ENCODE measurements around the gene PPIP5K2.
A peak's percentile ranks its signal among the peaks of the same experiment; 100 is the strongest.
"Not testable (repeated sequence)": the region's sequence is repeated elsewhere in the genome, so short reads cannot be mapped to it uniquely, and the experiment has no call there.

The PPIP5K2 gene

DNA sequence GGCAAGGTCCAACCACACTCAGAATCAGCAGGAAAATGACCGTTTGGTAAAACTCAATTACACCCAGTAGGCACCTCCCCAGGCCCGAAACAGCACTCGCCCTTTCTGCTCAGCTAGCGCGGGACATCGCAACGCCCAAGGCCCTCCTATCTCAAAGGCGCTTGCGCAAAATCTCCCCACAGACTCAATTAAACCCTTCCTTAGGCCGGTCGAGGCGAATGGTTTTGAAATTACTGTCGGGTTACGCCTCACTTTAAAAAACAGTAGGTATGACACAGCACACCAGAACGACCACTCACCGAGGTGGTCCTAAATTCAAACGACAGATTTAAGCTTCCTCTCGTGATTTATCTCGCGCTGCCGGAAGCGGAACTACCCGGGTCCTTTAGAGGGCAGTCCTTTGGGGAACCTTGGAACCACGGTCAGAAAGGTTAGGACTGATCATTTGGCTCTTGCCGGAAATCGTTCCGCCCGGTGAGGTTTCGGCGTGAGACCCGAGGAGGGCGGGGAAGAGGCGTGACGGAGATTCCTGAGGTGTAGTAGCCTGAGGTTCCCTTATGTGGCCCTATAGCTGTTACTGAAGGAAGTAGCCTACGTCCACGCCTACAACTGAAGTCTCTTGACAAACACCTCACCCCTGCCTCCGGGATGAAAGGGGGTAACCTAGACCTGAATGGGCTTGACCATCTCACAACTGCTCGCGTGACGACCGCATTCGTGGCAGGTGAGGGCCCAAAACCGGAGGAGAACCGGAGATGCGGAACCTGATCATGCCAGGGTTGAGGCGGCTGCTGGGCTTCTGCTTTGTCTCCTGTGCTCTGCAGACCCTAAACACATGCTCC is at the start of gene PPIP5K2, which contains the start of gene GIN1:
PPIP5K2 (plus strand) TSS at position 537 of the 842 bp plus-strand sequence. CDS start 9,289 bp downstream, outside the sequence.
GIN1 (minus strand) TSS at position 374 of the 842 bp plus-strand sequence. CDS start 11,431 bp downstream, outside the sequence.
- peaks cover 8% of the 10 kb centered on the region for H3K36me3 Mint-ChIP-seq
- peak within 1 kb of the TSS; percentile 95 for H3K4me3 Mint-ChIP-seq
- no peaks in the 10 kb centered on the region for H3K9me3 Mint-ChIP-seq
- H3K27ac Mint-ChIP-seq: peak within 1 kb of the TSS; percentile 98
- H3K4me1 Mint-ChIP-seq: peaks cover 30% of the 10 kb centered on the region
- DNase-seq (ENCODE audit: low spot score in 2 of 2) (peak; percentile 97 to 98), ATAC-seq (ENCODE audit: low read depth) (peak; percentile 87)
- H3K27me3 Mint-ChIP-seq: no peaks in the 10 kb centered on the region

DNA sequence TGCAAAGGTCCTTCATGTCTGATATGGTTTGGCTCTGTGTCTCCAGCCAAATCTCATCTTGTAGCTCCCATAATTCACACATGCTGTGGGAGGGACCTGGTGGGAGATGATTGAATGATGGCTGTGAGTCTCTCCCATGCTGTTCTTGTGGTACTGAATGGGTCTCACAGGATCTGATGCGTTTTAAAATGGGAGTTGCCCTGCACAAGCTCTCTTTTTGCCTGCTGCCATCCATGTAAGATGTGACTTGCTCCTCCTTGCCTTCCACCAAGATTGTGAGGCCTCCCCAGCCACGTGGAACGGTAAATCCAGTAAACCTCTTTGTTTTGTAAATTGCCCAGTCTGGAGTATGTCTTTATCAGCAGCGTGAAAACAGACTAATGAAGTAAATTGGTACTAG is 46.6 kb upstream of the PPIP5K2 start:
- not testable (repeated sequence) for H3K27me3 Mint-ChIP-seq; H3K4me3 Mint-ChIP-seq; H3K36me3 Mint-ChIP-seq; DNase-seq (ENCODE audit: low spot score in 2 of 2); H3K4me1 Mint-ChIP-seq; ATAC-seq (ENCODE audit: low read depth); H3K27ac Mint-ChIP-seq
- peaks cover 23% of the 10 kb centered on the region for H3K9me3 Mint-ChIP-seq

DNA sequence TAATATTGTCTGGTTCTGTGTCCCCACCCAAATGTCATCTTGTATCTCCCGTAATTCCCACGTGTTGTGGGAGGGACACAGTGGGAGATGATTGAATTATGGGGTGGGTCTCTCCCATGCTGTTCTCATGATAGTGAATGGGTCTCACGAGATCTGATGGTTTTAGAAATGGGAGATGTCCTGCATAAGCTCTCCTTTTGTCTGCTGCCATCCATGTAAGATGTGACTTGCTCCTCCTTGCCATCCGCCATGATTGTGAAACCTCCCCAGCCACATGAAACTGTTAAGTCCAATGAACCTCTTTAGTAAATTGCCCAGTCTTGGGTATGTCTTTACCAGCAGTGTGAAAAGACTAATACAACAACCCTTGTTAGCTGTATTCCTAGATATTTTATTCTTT is 44.7 kb upstream of the PPIP5K2 start:
- DNase-seq (ENCODE audit: low spot score in 2 of 2): no peak
- H3K27me3 Mint-ChIP-seq: no peaks in the 10 kb centered on the region
- no peaks in the 10 kb centered on the region for H3K4me1 Mint-ChIP-seq
- H3K4me3 Mint-ChIP-seq: no peak overlapping the region
- H3K9me3 Mint-ChIP-seq: peaks cover 28% of the 10 kb centered on the region
- H3K27ac Mint-ChIP-seq: no peak overlapping the region
- H3K36me3 Mint-ChIP-seq: peaks cover 5% of the 10 kb centered on the region
- ATAC-seq (ENCODE audit: low read depth): no peak

DNA sequence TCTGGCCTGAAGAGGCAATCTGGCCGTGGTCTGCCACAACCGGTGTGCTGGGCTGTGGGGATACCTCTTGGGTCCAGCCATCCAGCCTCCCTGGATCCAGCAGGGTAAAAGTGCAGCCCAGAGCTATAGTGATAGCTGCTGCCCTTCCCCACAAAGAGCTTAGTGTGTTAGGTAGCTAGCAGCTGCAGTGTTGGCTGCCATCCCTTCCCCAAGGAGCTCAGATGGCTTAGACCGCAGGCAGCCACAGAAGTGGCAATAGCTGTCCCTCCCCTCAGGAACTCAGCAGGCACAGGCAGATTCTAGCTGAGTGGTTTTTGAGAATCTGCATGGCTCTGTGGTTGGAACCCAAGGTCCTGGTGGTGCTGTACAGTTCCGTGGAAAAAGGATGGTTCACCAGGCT is 40.3 kb upstream of the PPIP5K2 start:
- Mint-ChIP-seq H3K36me3 (peaks cover 10% of the 10 kb centered on the region), H3K27me3 (no peaks in the 10 kb centered on the region), H3K27ac (no peak overlapping the region), H3K4me1 (no peaks in the 10 kb centered on the region), H3K4me3 (no peak overlapping the region), H3K9me3 (peaks cover 42% of the 10 kb centered on the region)
- ATAC-seq (ENCODE audit: low read depth): no peak
- DNase-seq (ENCODE audit: low spot score in 2 of 2): no peak

DNA sequence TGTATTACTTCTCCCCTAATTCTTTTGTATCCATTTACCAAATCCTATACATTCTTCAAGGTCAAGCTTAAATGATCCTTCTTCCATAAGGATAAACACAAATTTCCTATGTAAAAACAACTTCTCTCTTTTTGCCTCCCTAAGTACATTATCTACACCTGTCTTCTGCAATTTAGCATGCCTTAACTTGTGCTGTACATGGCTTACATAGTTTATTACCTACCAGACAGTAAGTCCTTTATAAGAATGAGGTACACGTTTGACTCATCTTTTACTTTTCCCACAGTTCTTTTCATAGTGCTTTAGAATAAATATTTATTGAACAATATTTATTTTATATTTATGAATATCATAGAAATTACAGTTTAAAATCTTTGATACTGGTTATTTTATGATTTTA is 33.6 kb upstream of the PPIP5K2 start:
- no peak for DNase-seq (ENCODE audit: low spot score in 2 of 2)
- H3K9me3 Mint-ChIP-seq: peaks cover 28% of the 10 kb centered on the region
- no peak overlapping the region for H3K27ac Mint-ChIP-seq
- peaks cover 42% of the 10 kb centered on the region for H3K36me3 Mint-ChIP-seq
- no peak for ATAC-seq (ENCODE audit: low read depth)
- H3K4me1 Mint-ChIP-seq: no peaks in the 10 kb centered on the region
- no peaks in the 10 kb centered on the region for H3K27me3 Mint-ChIP-seq
- no peak overlapping the region for H3K4me3 Mint-ChIP-seq

DNA sequence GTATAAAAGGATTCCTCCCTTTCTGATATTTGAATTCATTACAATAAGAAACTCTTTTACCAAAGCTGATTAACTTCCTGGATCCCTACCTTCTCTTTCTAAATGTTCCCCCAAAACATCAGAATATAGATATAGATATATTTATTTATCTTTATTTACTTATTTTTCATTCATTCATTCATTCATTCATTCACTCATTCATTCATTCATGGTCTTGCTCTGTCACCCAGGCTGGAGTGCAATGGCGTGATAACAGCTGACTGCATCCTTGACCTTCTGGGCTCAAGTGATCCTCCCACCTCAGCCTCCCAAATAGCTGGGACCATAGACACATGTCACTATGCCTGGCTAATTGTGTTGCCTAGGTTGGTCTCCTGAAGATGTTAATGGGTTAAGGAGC is 30.8 kb upstream of the PPIP5K2 start:
- Mint-ChIP-seq H3K4me3 (no peak overlapping the region), H3K27me3 (no peaks in the 10 kb centered on the region), H3K27ac (no peak overlapping the region), H3K36me3 (peaks cover 47% of the 10 kb centered on the region), H3K4me1 (no peaks in the 10 kb centered on the region), H3K9me3 (peaks cover 10% of the 10 kb centered on the region)
- DNase-seq (ENCODE audit: low spot score in 2 of 2) (no peak), ATAC-seq (ENCODE audit: low read depth) (no peak)

DNA sequence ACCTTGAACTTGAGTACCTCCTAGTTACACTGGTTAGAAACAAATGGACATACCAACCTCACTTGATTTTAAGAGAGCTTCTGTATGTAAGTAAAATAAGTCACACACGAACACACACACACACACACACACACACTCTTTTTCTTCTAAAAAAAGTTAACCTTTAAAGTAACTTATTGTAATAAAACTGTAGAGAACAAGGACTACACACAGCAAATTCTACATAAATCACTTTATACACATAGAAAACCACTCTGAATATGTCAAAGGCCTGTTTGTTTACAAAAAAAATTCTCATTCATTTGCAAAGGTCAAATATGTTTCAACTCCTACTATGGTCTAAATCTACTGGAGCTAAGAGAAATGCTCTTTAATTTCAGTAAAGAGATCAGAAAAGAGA is 29.3 kb upstream of the PPIP5K2 start:
- H3K4me3 Mint-ChIP-seq: no peak overlapping the region
- ATAC-seq (ENCODE audit: low read depth) (no peak), DNase-seq (ENCODE audit: low spot score in 2 of 2) (no peak)
- H3K36me3 Mint-ChIP-seq: peaks cover 43% of the 10 kb centered on the region
- no peaks in the 10 kb centered on the region for H3K4me1 Mint-ChIP-seq
- H3K27me3 Mint-ChIP-seq: no peaks in the 10 kb centered on the region
- H3K27ac Mint-ChIP-seq: no peak overlapping the region
- H3K9me3 Mint-ChIP-seq: peaks cover 6% of the 10 kb centered on the region

DNA sequence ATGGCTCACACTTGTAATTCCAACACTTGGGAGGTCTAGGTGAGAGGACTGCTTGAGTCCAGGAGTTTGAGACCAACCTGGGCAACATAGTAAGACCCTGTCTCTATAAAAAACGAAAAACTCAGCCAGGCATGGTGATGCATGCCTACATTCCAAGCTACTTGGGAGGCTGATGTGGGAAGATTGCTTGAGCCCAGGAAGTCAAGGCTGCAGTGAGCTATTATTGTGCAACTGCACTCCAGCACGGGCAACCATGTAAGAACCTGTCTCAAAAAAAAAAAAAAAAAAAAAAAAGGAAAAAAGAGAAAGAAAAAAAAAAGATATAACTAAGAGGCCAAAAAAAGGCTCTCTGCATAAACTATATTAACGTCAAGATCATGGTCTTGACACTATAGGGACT is 27.4 kb upstream of the PPIP5K2 start:
- no peaks in the 10 kb centered on the region for H3K27me3 Mint-ChIP-seq
- ATAC-seq (ENCODE audit: low read depth) (no peak), DNase-seq (ENCODE audit: low spot score in 2 of 2) (no peak)
- H3K9me3 Mint-ChIP-seq: no peaks in the 10 kb centered on the region
- peaks cover 38% of the 10 kb centered on the region for H3K36me3 Mint-ChIP-seq
- H3K4me3 Mint-ChIP-seq: no peak overlapping the region
- H3K4me1 Mint-ChIP-seq: no peaks in the 10 kb centered on the region
- H3K27ac Mint-ChIP-seq: no peak overlapping the region

DNA sequence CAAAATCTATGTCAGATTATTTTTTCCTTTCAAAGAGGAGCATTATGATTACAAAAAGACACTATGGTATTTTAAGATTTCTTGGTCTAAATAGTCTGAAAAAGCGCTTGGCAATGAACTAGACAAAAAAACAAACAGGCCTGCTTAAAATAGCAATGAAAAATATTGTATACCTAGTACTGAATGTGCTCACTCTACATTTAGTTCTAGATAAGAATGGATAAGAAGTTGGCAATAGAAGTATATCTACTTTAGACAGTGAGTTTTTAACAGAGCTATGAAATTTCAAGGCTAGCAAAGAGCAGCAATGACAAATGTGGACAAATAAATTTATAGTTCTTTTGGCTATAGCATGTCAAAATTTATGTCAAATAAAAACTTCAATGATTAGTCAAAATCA is 26.4 kb upstream of the PPIP5K2 start:
- Mint-ChIP-seq H3K27ac (no peak overlapping the region), H3K27me3 (no peaks in the 10 kb centered on the region), H3K36me3 (peaks cover 32% of the 10 kb centered on the region), H3K4me3 (no peak overlapping the region), H3K9me3 (no peaks in the 10 kb centered on the region), H3K4me1 (no peaks in the 10 kb centered on the region)
- DNase-seq (ENCODE audit: low spot score in 2 of 2) (no peak), ATAC-seq (ENCODE audit: low read depth) (no peak)

DNA sequence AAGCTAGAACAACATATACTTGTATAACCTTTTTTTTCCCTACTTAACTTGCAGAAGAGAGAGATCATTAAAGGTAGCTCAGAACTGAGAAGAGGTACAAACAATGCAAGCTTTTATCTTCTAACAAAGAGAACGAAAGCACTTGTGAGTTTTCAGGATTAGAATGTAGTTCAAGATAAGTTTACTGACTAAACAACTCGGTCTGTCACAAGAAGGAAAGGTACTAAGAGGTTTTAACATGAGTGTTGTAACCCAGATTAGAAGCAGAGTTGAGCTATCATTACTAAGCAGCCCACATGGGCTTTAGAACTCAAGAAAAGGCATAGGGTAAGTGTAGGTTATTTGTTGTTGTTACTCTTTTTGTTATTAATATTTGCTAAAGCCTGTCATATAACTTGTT is 25.4 kb upstream of the PPIP5K2 start:
- Mint-ChIP-seq H3K9me3 (no peaks in the 10 kb centered on the region), H3K4me1 (no peaks in the 10 kb centered on the region), H3K36me3 (peaks cover 27% of the 10 kb centered on the region), H3K4me3 (no peak overlapping the region), H3K27ac (no peak overlapping the region), H3K27me3 (no peaks in the 10 kb centered on the region)
- ATAC-seq (ENCODE audit: low read depth) (no peak), DNase-seq (ENCODE audit: low spot score in 2 of 2) (no peak)

DNA sequence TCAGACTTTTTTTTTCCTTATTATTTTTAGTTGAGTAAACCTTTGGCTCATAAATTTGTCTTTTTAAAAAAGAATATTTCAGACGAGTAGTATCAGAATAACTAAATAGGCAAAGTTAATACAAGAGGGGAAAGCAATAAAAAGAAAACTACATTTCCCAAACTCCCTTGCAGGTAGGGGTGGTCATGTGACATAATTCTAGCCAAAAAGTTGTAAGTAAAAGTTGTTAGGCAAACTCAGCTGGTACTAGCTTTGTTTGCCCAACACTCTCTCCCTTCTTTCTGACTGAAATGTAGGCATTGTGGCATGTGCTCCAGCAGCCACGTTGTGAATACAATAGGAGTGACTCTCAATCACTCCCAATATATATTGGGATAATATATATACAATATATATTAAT is 21.1 kb upstream of the PPIP5K2 start:
- DNase-seq (ENCODE audit: low spot score in 2 of 2): no peak
- H3K4me1 Mint-ChIP-seq: no peaks in the 10 kb centered on the region
- H3K36me3 Mint-ChIP-seq: peaks cover 19% of the 10 kb centered on the region
- no peaks in the 10 kb centered on the region for H3K9me3 Mint-ChIP-seq
- no peak overlapping the region for H3K4me3 Mint-ChIP-seq
- no peak for ATAC-seq (ENCODE audit: low read depth)
- no peaks in the 10 kb centered on the region for H3K27me3 Mint-ChIP-seq
- H3K27ac Mint-ChIP-seq: no peak overlapping the region

DNA sequence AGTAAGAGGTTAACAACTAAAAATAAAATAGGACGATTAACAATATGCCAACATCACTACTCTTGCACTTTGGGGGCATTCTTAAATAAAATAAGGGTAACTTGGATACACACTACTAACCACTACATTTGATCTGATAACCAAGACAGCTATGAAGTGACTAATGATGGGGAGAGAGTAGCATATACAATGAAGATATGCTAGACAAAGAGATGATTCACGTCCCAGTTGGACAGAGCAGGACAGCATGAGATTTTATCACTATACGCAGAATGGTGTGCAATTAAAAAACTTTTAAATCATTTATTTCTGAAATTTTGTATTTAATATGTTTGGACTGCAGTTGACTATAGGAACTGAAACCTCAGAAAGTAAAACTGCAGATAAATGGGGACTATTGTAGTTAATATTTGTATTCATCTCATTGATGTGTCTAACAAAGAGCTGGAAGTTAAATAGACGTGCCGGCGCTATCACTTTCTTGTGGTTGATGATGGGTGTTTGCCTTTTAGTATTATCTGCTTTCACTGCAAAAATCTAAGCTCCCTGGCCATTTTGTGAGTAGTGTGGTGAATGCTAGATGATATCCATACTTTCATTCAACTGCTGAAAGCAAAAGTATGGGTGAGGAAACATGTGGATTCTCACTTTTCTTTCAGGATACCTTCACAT is 18.9 kb upstream of the PPIP5K2 start:
- Mint-ChIP-seq H3K9me3 (no peaks in the 10 kb centered on the region), H3K4me1 (no peaks in the 10 kb centered on the region), H3K27ac (no peak overlapping the region), H3K36me3 (peaks cover 15% of the 10 kb centered on the region), H3K4me3 (no peak overlapping the region), H3K27me3 (no peaks in the 10 kb centered on the region)
- DNase-seq (ENCODE audit: low spot score in 2 of 2) (no peak), ATAC-seq (ENCODE audit: low read depth) (no peak)

DNA sequence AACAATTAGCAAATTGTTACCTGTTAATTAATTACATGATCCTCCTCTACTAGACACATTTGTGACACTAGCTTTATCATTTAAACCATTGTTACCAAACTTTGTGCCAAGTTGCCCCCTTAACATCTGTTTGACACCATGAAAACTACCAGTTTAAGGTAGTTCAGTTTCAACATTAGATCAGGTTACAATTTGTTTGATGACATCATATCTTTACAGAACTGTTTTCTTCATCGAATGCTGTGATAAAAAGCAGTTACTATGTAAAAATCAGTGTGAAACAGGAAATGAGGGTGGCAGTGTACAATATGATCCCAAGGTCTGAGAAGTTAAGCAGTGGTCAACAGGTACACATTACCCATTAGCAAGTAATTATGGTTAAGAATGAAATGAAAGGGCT is 17.9 kb upstream of the PPIP5K2 start:
- ATAC-seq (ENCODE audit: low read depth): no peak
- H3K36me3 Mint-ChIP-seq: peaks cover 12% of the 10 kb centered on the region
- no peak overlapping the region for H3K27ac Mint-ChIP-seq
- no peaks in the 10 kb centered on the region for H3K4me1 Mint-ChIP-seq
- no peaks in the 10 kb centered on the region for H3K27me3 Mint-ChIP-seq
- DNase-seq (ENCODE audit: low spot score in 2 of 2): no peak
- H3K9me3 Mint-ChIP-seq: no peaks in the 10 kb centered on the region
- no peak overlapping the region for H3K4me3 Mint-ChIP-seq

DNA sequence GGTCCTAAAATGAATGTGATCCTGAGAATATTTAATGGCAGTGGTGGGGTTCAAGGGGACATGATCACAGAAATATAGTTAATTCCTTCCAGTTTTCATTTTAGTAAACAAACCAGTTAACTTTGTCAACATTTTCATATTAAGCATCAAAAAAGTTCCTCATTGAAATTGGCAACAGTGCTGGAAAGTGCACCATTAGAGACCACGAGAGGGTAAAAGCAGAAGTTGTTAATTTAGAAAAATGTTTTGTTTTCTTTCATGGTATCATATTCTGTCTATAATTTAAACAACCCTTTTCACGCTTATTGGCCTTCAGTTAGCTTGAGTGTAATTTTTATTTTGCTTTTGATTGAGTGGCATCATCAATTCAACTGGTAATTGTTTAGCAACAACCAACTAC is 12.0 kb upstream of the PPIP5K2 start:
- H3K27me3 Mint-ChIP-seq: no peaks in the 10 kb centered on the region
- ATAC-seq (ENCODE audit: low read depth) (no peak), DNase-seq (ENCODE audit: low spot score in 2 of 2) (no peak)
- H3K27ac Mint-ChIP-seq: no peak overlapping the region
- peaks cover 10% of the 10 kb centered on the region for H3K36me3 Mint-ChIP-seq
- no peak overlapping the region for H3K4me3 Mint-ChIP-seq
- H3K4me1 Mint-ChIP-seq: peaks cover 6% of the 10 kb centered on the region
- H3K9me3 Mint-ChIP-seq: peaks cover 1% of the 10 kb centered on the region
